ENCODE data around the gene FBXL19.

The FBXL19 gene

GRCh38 chr16:30892670-30893416 lies 30.5 kb upstream of the FBXL19 start:
- TF ChIP-seq GATA3 (IDR thresholded peaks at IDR 0.05; ENCODE audit: low read depth, low read length), result no peak
- no peak for TF ChIP-seq GATA2 (IDR thresholded peaks at IDR 0.05; ENCODE audit: low read depth, low read length)

DNA sequence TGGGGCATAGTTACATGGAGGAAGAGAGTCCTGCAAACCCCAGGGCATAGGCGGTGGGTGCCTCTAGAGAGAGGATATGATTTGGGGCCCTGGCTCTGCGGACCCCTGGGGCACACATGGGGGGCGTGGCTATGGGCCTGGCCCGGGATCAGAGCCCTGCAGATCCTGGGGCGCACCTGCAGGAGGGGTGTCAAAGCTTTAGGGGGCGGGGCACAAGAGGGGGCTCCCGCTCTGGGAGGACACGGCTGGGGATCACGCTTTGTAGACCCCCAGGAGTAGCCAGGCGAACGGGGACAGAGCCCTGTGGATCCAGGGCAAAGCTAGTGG lies 30.0 kb upstream of the FBXL19 start:
- TF ChIP-seq GATA2 (IDR thresholded peaks at IDR 0.05; ENCODE audit: low read depth, low read length), result no peak
- TF ChIP-seq GATA3 (IDR thresholded peaks at IDR 0.05; ENCODE audit: low read depth, low read length), result no peak

GRCh38 chr16:30893744-30894539 lies 29.4 kb upstream of the FBXL19 start, which contains the start of gene BCL7C:
Gene BCL7C (minus strand): TSS chr16:30894077. CDS start chr16:30893944, 133 bp downstream.
- TF ChIP-seq GATA2 (IDR thresholded peaks at IDR 0.05; ENCODE audit: low read depth, low read length), result no peak

DNA sequence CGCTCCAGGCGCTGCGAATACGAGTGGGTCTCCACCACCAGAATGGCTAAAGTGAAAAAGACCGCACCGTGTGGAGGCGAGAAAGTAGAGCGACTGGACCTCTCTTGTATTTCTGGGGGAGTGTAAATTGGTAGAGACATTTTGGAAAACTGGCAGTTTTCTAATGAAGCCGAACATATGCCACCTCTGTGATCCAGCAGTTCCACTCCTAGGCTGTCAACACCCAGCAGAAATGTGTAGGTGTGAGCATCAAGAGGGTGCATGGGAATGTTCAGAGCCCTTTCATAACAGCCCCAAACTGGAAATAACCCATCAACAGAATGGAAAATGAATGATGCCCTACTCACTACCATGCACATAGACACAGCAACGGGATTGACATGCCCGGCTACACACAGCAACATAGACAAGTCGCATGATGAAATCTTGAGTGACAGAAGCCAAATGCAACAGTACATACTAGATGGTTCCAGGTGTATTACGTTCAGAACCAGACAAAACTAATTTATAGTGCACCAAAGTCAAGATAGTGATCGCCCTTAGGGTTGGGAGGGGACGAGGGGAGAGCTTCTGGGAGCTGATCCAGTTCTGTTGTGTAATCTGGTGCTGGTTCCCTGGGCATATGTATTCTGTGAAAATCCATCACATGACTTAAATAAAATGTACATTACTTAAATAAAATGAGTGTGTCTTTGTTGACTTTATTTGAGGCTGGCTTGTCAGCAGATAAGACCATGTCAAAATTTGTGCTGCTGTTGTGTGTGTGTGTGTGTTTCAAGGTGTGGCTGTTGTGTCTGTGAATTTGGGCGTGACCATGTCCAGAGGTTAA lies 28.6 kb upstream of the FBXL19 start:
- TF ChIP-seq GATA3 (IDR thresholded peaks at IDR 0.05; ENCODE audit: low read depth, low read length) (no peak), GATA2 (IDR thresholded peaks at IDR 0.05; ENCODE audit: low read depth, low read length) (no peak)

DNA sequence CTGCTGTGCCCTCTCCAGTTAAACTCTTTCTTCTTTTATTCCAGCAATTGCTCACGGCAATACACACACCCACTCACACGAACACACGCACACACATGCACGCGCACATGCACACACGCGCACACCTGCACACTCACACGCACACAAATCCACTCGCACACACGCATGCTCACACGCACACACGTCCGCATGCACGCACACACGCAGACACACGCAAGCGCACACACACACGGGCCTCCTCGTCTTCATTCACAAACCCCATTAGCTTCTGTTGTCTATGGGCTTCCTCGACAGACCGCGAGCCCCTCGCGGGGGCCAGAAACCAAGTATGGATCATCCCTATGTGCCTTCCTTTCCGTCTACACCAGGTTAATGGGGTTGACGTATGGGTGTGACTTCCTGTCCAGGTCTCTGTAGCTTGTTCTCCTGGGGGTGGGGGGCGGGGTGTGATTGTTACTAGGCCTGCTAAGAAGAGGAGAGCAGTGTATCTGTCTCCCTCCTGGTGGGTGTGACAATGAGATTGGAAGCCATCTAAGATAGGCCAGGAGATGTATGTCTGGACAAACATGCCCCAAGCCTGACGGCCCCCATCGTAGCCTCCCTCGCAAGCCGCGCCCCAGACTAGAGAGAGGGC lies 27.6 kb upstream of the FBXL19 start:
- TF ChIP-seq GATA2 (IDR thresholded peaks at IDR 0.05; ENCODE audit: low read depth, low read length) (no peak), GATA3 (IDR thresholded peaks at IDR 0.05; ENCODE audit: low read depth, low read length) (no peak)

- TF ChIP-seq GATA3 (IDR thresholded peaks at IDR 0.05; ENCODE audit: low read depth, low read length) (no peak), GATA2 (IDR thresholded peaks at IDR 0.05; ENCODE audit: low read depth, low read length) (no peak)
These were observed 27.0 kb upstream of the FBXL19 start, which contains the start of gene CTF1 for GRCh38 chr16:30896261-30896888. Gene CTF1 (plus strand): TSS chr16:30896614. CDS start chr16:30896644, 30 bp downstream.

DNA sequence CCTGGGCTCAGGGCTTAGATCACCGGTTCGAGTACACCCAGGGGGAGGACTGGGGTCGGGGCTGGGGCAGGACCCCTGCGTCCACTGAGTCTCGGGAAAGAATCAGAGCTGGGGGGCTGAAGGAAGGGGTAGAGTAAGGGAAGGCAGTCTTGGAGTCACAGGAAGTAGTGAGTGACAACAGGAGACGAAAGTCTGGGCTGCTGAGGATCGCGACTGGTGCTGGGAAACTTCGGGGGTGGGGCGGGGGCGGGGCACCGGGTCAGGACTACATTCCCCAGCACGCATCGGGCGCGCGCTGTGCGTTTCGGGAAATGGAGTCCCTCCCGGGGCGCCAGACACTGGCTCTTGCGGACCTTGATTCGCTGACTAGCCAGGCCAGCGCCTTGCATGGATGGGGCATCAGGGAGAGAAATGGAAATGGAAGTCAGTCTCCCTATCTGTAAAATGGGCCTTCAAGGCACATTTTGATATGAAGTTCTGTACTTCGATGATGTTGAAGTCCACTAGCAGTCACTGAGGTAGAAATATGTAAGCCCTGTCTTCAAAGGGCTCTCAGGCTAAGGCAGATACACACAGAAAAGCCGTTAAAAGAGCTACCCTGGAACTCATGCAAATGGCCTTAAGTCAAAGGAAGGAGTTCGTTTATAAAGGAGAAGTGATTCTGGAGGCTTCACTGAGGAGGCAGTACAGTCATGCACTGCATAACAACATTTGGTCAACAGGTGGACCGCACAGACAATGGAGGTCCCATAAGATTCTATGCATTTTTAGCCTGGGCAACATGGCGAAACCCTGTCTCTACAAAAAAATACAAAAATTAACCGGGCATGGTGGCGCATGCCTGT lies 26.3 kb upstream of the FBXL19 start:
- TF ChIP-seq GATA2 (IDR thresholded peaks at IDR 0.05; ENCODE audit: low read depth, low read length), result no peak
- TF ChIP-seq GATA3 (IDR thresholded peaks at IDR 0.05; ENCODE audit: low read depth, low read length), result no peak

DNA sequence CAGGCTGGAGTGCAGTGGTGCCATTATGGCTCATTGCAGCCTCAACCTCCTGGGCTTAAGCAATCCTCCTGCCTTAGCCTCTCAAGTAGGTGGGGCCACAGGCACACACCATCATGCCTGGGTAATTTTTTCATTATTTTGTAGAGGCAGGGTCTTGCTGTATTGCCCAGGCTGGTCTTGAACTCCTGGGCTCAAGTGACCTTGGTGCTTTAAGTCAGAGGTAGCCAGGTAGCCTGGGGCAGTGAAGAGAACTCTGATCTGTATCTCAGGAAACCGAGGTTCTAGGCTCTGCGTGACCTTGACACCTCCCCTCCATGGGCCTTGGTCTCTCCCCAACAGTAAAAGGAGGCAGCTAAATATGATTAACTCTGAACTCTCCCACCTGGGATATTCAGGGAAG lies 23.6 kb upstream of the FBXL19 start:
- no peak for TF ChIP-seq GATA2 (IDR thresholded peaks at IDR 0.05; ENCODE audit: low read depth, low read length)

GRCh38 chr16:30900588-30900987 lies 22.8 kb upstream of the FBXL19 start:
- TF ChIP-seq GATA3 (IDR thresholded peaks at IDR 0.05; ENCODE audit: low read depth, low read length) (no peak), GATA2 (IDR thresholded peaks at IDR 0.05; ENCODE audit: low read depth, low read length) (no peak)

- TF ChIP-seq GATA3 (IDR thresholded peaks at IDR 0.05; ENCODE audit: low read depth, low read length), result no peak
- no peak for TF ChIP-seq GATA2 (IDR thresholded peaks at IDR 0.05; ENCODE audit: low read depth, low read length)
These were observed 22.0 kb upstream of the FBXL19 start for GRCh38 chr16:30901201-30902028.

- TF ChIP-seq GATA2 (IDR thresholded peaks at IDR 0.05; ENCODE audit: low read depth, low read length) (no peak), GATA3 (IDR thresholded peaks at IDR 0.05; ENCODE audit: low read depth, low read length) (no peak)
These were observed 21.1 kb upstream of the FBXL19 start for GRCh38 chr16:30902029-30902972.

Data from SH-SY5Y (cell line).